GM12864 (cell line): ENCODE results near the gene WFDC8.
"Not testable (repeated sequence)": the region's sequence is repeated elsewhere in the genome, so short reads cannot be mapped to it uniquely, and the experiment has no call there.

Experiments
- DNase-seq: peaks from one replicate; pipeline ENCODE4 v3.0.0-alpha.2; 2011; ENCODE audit warnings: low read depth
- H3K4me3 ChIP-seq: 2 replicates; pipeline ENCODE4 v1.5.1; 2011; ENCODE audit warnings: mild to moderate bottlenecking, low read depth, low read length, control low read depth
- TF ChIP-seq, protein P1 (sequence below): IDR thresholded peaks from 2 replicates; pipeline ENCODE4 v1.5.1; 2011; ENCODE audit warnings: low read depth, mild to moderate bottlenecking, moderate library complexity, low read length, control low read depth, inconsistent platforms; ENCODE audit errors: missing control alignments

The WFDC8 gene

DNA sequence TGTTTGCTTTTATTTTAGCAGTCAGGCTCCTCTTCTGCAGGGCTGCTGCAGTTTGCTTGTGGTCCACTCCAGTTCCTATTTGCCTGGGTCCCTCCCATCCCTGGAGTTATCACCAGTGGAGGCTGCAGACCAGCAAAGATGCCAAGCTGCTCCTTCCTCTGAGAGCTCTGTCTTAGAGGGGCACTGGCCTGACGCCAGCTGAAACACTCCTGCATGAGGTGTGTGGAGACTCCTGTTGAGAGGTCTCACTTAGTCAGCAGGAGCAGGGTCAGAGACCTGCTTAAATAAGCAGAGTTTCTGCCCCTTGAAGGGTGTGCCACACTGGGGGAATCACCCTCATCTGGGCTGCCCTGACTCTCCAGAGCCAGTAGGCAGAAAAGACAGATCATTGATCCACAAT, 16.2 kb upstream of the WFDC8 start:
- DNase-seq: no peak
- TF ChIP-seq, protein P1, sequence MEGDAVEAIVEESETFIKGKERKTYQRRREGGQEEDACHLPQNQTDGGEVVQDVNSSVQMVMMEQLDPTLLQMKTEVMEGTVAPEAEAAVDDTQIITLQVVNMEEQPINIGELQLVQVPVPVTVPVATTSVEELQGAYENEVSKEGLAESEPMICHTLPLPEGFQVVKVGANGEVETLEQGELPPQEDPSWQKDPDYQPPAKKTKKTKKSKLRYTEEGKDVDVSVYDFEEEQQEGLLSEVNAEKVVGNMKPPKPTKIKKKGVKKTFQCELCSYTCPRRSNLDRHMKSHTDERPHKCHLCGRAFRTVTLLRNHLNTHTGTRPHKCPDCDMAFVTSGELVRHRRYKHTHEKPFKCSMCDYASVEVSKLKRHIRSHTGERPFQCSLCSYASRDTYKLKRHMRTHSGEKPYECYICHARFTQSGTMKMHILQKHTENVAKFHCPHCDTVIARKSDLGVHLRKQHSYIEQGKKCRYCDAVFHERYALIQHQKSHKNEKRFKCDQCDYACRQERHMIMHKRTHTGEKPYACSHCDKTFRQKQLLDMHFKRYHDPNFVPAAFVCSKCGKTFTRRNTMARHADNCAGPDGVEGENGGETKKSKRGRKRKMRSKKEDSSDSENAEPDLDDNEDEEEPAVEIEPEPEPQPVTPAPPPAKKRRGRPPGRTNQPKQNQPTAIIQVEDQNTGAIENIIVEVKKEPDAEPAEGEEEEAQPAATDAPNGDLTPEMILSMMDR: no peak

DNA sequence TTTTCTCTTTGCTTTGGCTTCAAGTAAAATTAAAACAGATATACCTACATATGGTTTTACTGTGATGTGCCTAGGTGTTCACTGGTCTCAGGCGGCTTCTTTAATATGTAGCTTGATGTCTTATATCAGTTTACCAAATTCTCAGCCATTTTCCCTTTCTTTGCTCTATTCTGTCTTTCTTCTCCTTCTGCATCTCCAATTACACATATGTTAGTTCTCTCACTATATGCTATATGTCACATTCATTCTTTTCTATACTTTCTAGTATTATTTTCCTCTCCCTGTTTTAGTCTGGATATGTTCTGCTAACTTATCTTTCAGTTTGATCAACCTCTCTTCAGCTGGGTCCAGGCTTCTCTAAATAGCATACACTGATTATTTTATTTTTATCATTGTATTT, 14.4 kb upstream of the WFDC8 start:
- TF ChIP-seq, protein P1: no peak
- no peak overlapping the region for H3K4me3 ChIP-seq
- no peak for DNase-seq

More for the DNA sequence above, 16.2 kb upstream of the WFDC8 start:
- no peak overlapping the region for H3K4me3 ChIP-seq

DNA sequence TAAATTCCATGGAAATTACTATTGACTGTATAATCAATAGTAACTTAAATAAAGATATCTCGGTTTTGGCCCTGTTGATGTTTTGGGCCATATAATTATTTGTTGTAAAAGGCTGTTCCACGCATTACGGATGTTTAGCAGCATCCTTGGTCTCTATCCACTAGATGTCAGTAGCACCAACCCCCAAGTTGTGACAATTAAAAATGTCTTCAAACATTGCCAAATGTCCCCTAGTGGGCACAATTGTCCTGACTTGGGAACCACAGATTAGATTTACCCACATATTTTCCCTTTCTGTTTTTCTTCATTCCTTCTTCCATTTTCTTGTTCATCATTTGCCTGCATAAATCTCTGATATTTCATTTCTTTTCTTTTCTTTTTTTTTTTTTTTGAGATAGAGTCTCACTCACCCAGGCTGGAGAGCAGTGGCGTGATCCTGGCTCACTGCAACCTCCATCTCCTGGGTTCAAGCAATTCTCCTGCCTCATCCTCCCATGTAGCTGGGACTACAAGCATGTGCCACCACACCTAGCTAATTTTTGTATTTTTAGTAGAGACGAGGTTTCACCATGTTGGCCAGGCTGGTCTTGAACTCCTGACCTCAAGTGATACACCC, 13.6 kb upstream of the WFDC8 start:
- no peak overlapping the region for H3K4me3 ChIP-seq
- peak; percentile 29 for DNase-seq
- TF ChIP-seq, protein P1: peak; percentile 79

DNA sequence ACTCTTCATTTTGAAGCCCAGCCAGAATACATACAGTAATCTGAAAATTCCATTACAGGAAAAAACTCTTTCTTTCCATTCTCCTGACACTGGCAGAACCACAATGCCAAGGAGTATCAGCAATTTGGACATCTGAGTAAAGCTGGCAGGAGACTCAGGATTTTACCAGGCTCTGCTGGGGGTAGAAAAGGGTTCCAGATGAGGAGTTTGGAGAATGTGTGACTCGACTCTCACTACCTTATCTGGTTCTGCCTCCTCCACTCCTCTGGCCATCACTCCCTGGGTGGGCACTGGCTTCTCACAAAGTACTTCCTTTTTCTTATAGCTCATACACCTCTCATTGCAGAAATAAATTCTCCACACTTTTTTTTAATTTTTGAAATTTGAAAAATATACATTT, 10.6 kb upstream of the WFDC8 start:
- TF ChIP-seq, protein P1: no peak
- DNase-seq: no peak
- H3K4me3 ChIP-seq: no peak overlapping the region

DNA sequence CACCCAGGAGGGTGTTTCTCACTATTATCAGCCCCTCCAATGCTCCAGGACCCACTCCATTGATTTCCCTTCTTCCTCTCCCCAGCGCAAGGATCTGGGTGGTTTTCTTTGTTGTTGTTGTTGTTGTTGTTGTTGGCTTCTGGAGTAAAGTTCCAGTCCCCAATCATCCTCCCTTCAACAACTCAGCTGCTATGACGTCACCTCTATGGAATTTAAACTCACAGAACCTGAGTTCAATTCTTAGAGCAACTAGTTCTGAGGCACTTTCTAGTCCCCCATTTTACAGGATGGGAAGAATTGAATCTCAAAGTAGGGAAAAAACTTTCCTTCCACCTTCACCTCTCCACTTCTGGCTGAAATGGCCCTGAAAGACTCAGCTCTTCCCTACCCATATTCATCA, 9.7 kb upstream of the WFDC8 start:
- DNase-seq: no peak
- no peak overlapping the region for H3K4me3 ChIP-seq
- TF ChIP-seq, protein P1: no peak

GRCh38 chr20:45585986-45586385, 6.9 kb upstream of the WFDC8 start:
- H3K4me3 ChIP-seq, DNase-seq: not testable (repeated sequence)

- not testable (repeated sequence) for DNase-seq, H3K4me3 ChIP-seq
These were observed 5.2 kb upstream of the WFDC8 start for GRCh38 chr20:45584294-45584693.

- TF ChIP-seq, protein P1: no peak
- no peak overlapping the region for H3K4me3 ChIP-seq
- no peak for DNase-seq
These were observed 4.4 kb upstream of the WFDC8 start for GRCh38 chr20:45583502-45583901.
